Testis (tissue), 3 donors: ENCODE results near the gene ARHGEF7. TPM values are rescaled to one million over a fixed set of nuclear protein-coding genes. Genes with fewer than 3 reads are reported as not detected.

ENCODE experiments used
- DNase-seq: peaks from one replicate; pipeline ENCODE4 v3.0.0-alpha.2; 2019
- H3K27ac ChIP-seq, 2 donors: fragments of 200-600 bp; sonication (generic); one replicate each; pipeline ENCODE4 v1.5.1; 2019
- H3K27me3 ChIP-seq: fragments of 200-600 bp; sonication (generic); one replicate; pipeline ENCODE4 v1.5.1; 2019
- H3K36me3 ChIP-seq: fragments of 200-600 bp; sonication (generic); one replicate; pipeline ENCODE4 v1.5.1; 2017; ENCODE audit warnings: low read depth; ENCODE audit errors: missing control alignments
- H3K4me1 ChIP-seq: fragments of 200-600 bp; sonication (generic); one replicate; pipeline ENCODE4 v1.5.1; 2019
- H3K4me3 ChIP-seq, 2 donors: fragments of 200-600 bp; sonication (generic); one replicate each; pipeline ENCODE4 v1.5.1; 2017 to 2019
- H3K9me3 ChIP-seq: fragments of 200-600 bp; sonication (generic); one replicate; pipeline ENCODE4 v1.5.1; 2017
- POLR2A ChIP-seq: fragments of 450-650 bp; IDR thresholded peaks from one replicate; pipeline ENCODE4 v1.6.1; 2017; ENCODE audit warnings: antibody characterized with exemption, mild to moderate bottlenecking, moderate library complexity
- WGBS, 2 donors: methylation state at CpG; one replicate each; pipeline ENCODE4 v1.1.5; 2018; 5-methylcytosine and 5-hydroxymethylcytosine counted together
- intact Hi-C: fragments of 100-400 bp; cut with DNase I; formaldehyde crosslinking; loops from one replicate; pipeline ENCODE4 v1.15.1; 2023; ENCODE audit warnings: low total_unique reads
- polyA plus RNA-seq: library from polyadenylated mRNA; stranded (reverse); fragments of 350-450 nt; fragmentation: Illumina TruSeq; extraction: RNeasy Lipid Tissue Mini Kit (QIAGEN cat#74804); gene quantifications from one replicate; pipeline ENCODE4 v1.2.3, GENCODE V29; 2014; ENCODE audit warnings: low read depth, low replicate concordance; ENCODE audit not compliant: insufficient read depth
- total RNA-seq, 2 donors: library from RNA; depleted of rRNA; stranded (reverse); fragments of >200 nt; gene quantifications; one replicate each; pipeline ENCODE4 v1.2.3, GENCODE V29; 2016
- TF ChIP-seq, protein P1 (sequence below), 3 experiments: fragments of 450-650 bp in 2 of 3; fragments of 200-600 bp in 1 of 3; sonication (generic) in 1 of 3; IDR thresholded peaks; one replicate each; pipeline ENCODE4 v1.5.1; 2016 to 2019; ENCODE audit warnings: antibody characterized with exemption in 3 of 3, mild to moderate bottlenecking in 2 of 3, moderate library complexity in 1 of 3

ARHGEF7 gene
- total and polyA plus RNA-seq, 3 donors from 2014 or later: 73.6 to 136 (median 118) TPM

DNA sequence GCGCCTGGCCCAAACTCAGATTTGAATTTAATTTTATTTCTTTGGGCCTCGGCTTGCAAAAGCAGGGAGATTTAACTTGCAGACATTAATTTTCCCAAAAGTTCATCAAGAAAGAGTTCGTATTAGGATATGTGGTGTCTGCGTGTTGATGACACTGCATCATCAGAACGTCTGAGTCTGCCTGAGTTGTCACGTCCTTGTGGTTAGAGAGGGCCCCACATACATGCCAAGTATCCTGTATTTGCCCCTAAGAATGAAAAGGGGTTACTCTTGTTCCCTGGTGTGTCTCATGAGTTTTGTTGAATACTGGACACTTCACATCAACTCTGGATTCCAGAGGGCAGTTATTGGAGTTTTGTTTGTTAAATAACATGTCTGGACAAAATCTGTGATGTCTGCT lies 199.7 kb downstream of the ARHGEF7 start:
- DNase-seq: no peak
- no peaks in the 10 kb centered on the region for H3K9me3 ChIP-seq
- TF ChIP-seq, protein P1, sequence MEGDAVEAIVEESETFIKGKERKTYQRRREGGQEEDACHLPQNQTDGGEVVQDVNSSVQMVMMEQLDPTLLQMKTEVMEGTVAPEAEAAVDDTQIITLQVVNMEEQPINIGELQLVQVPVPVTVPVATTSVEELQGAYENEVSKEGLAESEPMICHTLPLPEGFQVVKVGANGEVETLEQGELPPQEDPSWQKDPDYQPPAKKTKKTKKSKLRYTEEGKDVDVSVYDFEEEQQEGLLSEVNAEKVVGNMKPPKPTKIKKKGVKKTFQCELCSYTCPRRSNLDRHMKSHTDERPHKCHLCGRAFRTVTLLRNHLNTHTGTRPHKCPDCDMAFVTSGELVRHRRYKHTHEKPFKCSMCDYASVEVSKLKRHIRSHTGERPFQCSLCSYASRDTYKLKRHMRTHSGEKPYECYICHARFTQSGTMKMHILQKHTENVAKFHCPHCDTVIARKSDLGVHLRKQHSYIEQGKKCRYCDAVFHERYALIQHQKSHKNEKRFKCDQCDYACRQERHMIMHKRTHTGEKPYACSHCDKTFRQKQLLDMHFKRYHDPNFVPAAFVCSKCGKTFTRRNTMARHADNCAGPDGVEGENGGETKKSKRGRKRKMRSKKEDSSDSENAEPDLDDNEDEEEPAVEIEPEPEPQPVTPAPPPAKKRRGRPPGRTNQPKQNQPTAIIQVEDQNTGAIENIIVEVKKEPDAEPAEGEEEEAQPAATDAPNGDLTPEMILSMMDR (IDR thresholded peaks at IDR 0.05): no peak
- no peak for TF ChIP-seq POLR2A
- H3K4me3 ChIP-seq: no peak overlapping the region
- intact Hi-C loops: no loop called here
- H3K36me3 ChIP-seq: no peaks in the 10 kb centered on the region
- H3K27me3 ChIP-seq: no peaks in the 10 kb centered on the region
- WGBS, 2 donors: 85 to 87% methylated on average over 6 of the region's 6 CpGs
- no peaks in the 10 kb centered on the region for H3K4me1 ChIP-seq
- H3K27ac ChIP-seq: no peak overlapping the region

- Histone ChIP-seq H3K9me3 (no peaks in the 10 kb centered on the region), H3K36me3 (no peaks in the 10 kb centered on the region), H3K4me3 (no peak overlapping the region), H3K27ac (no peak overlapping the region), H3K27me3 (no peaks in the 10 kb centered on the region), H3K4me1 (no peaks in the 10 kb centered on the region)
- 73 to 92% methylated on average over 5 to 15 of the region's 15 CpGs for WGBS, 2 donors
- intact Hi-C loops: no loop called here
- TF ChIP-seq, protein P1 (IDR thresholded peaks at IDR 0.05): no peak
- no peak for TF ChIP-seq POLR2A
- no peak for DNase-seq
Measured at GRCh38 chr13:111315347-111315995, 200.4 kb downstream of the ARHGEF7 start.

DNA sequence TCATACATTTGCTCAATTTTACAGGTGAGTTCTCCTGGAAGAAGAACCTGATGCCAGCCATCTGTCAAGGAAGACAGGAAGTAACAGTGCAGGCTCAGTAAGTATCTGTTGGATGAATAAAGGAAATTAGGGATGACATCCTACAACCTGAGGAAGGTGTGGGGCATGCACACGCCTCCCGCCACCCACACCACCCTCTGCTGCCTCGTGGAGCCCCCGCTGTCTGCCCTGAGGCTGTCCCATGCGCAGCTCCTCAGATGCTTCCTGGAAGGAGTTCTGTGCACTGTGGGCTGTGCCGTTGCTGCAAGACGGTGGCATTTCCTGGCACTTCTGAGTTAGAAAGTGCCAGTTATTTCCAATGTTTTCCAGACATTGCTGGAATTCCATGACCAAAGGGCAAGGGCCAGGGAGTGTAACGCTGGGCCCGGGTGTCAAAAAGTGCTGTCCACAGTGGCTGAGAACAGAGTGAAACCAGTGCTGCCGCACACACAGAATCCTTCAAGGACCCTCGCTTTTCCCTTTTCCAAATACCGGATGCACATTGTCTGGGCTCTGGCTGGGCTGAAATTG lies 201.1 kb downstream of the ARHGEF7 start:
- no peak for TF ChIP-seq POLR2A
- TF ChIP-seq, protein P1 (IDR thresholded peaks at IDR 0.05): no peak
- no peak overlapping the region for H3K27ac ChIP-seq
- no peaks in the 10 kb centered on the region for H3K36me3 ChIP-seq
- no peaks in the 10 kb centered on the region for H3K4me1 ChIP-seq
- intact Hi-C loops: no loop called here
- H3K4me3 ChIP-seq: no peak overlapping the region
- no peaks in the 10 kb centered on the region for H3K27me3 ChIP-seq
- 77 to 89% methylated on average over 8 to 12 of the region's 12 CpGs for WGBS, 2 donors
- no peaks in the 10 kb centered on the region for H3K9me3 ChIP-seq
- DNase-seq: no peak

DNA sequence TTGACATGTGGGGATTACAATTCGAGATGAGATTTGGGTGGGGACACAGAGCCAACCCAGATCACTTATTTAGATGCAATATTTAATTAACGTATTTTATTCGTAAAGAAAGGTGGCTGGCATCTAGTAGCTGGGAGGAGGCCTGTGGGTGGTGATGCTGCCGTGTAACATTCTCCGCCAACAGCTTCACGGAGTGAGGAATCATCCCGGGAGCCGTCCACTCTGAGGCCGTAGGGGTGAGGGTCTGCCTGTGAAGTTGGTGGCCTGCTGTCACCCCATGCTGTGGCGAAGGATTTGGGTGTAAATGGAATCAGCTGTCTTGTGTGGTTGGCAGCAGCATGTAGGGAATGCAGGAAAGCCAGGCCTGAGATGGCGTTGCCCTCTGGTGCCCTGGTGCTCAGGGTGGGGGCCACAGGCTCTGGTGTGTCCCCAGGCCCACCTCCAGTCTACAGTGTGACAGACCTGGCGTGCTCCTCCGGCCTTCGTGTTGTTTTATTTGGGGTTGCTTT lies 202.0 kb downstream of the ARHGEF7 start:
- Histone ChIP-seq H3K4me3 (no peak overlapping the region), H3K9me3 (no peaks in the 10 kb centered on the region), H3K27me3 (no peaks in the 10 kb centered on the region), H3K4me1 (no peaks in the 10 kb centered on the region), H3K27ac (no peak overlapping the region), H3K36me3 (no peaks in the 10 kb centered on the region)
- DNase-seq: no peak
- WGBS, 2 donors: 88 to 92% methylated on average over 12 to 14 of the region's 14 CpGs
- intact Hi-C loops: no loop called here
- no peak for TF ChIP-seq POLR2A
- TF ChIP-seq, protein P1 (IDR thresholded peaks at IDR 0.05): no peak
